CD14-positive monocyte (primary cell): ENCODE results near the gene LBX1. TPM values are rescaled to one million over a fixed set of nuclear protein-coding genes. Genes with fewer than 3 reads are reported as not detected.

Source experiments
- DNase-seq, 3 donors: peaks; one replicate each; pipeline ENCODE4 v3.0.0-alpha.2; 2011 to 2022
- H2AFZ ChIP-seq: 2 replicates; pipeline ENCODE4 v1.6.0; 2012; ENCODE audit warnings: mild to moderate bottlenecking, low read depth, low read length, inconsistent platforms; ENCODE audit not compliant: insufficient read depth, poor library complexity, severe bottlenecking
- H3K27ac ChIP-seq, 2 donors: 1 replicate in 1 of 2; 2 replicates in 1 of 2; pipeline ENCODE4 v1.5.1; 2012 to 2013; ENCODE audit warnings: low read length in 2 of 2, control low read depth in 1 of 2, inconsistent platforms in 1 of 2, low read depth in 1 of 2, mild to moderate bottlenecking in 1 of 2
- H3K27me3 ChIP-seq, 2 donors: one replicate each; pipeline versions ENCODE4 v1.6.0 to v1.6.1; 2011 to 2013; ENCODE audit warnings: low read length in 2 of 2; ENCODE audit not compliant: control insufficient read depth in 2 of 2, insufficient read depth in 2 of 2
- H3K36me3 ChIP-seq, 2 donors: replicated peaks in 1 of 2; 1 replicate in 1 of 2; 2 replicates in 1 of 2; pipeline versions ENCODE4 v1.5.1 to v1.6.1; 2012 to 2013; ENCODE audit warnings: low read length in 2 of 2, control low read depth in 1 of 2, inconsistent platforms in 1 of 2, mild to moderate bottlenecking in 1 of 2; ENCODE audit not compliant: insufficient read depth in 2 of 2, control insufficient read depth in 1 of 2
- H3K4me1 ChIP-seq, 2 donors: 1 replicate in 1 of 2; 2 replicates in 1 of 2; pipeline versions ENCODE4 v1.5.1 to v1.6.1; 2012 to 2013; ENCODE audit warnings: low read length in 2 of 2, control low read depth in 1 of 2, inconsistent platforms in 1 of 2, mild to moderate bottlenecking in 1 of 2, moderate library complexity in 1 of 2; ENCODE audit not compliant: insufficient read depth in 2 of 2, control insufficient read depth in 1 of 2
- H3K4me2 ChIP-seq: replicated peaks from 2 replicates; pipeline ENCODE3; 2012; ENCODE audit warnings: low read length, moderate library complexity, mild to moderate bottlenecking; ENCODE audit not compliant: poor library complexity, severe bottlenecking; ENCODE audit errors: extremely low read depth
- H3K4me3 ChIP-seq, 3 experiments: fragments of 200-600 bp in 1 of 3; sonication (generic) in 1 of 3; replicated peaks in 1 of 3; 1 replicate in 2 of 3; 2 replicates in 1 of 3; pipeline ENCODE4 v1.5.1; 2011 to 2013; ENCODE audit warnings: low read length in 3 of 3, mild to moderate bottlenecking in 3 of 3, control low read depth in 2 of 3, low read depth in 2 of 3, inconsistent platforms in 1 of 3, moderate library complexity in 1 of 3
- H3K79me2 ChIP-seq: 2 replicates; pipeline ENCODE4 v1.6.0; 2012; ENCODE audit warnings: mild to moderate bottlenecking, control low read depth, inconsistent platforms, low read length, moderate library complexity; ENCODE audit not compliant: insufficient read depth
- H3K9ac ChIP-seq: 2 replicates; pipeline ENCODE4 v1.6.0; 2017; ENCODE audit warnings: low read length, mild to moderate bottlenecking; ENCODE audit not compliant: insufficient read depth, poor library complexity, severe bottlenecking
- H3K9me3 ChIP-seq, 2 donors: replicated peaks in 1 of 2; 1 replicate in 1 of 2; 2 replicates in 1 of 2; pipeline versions ENCODE4 v1.5.1 to v1.6.1; 2012 to 2013; ENCODE audit warnings: low read length in 2 of 2, control low read depth in 1 of 2; ENCODE audit not compliant: control insufficient read depth in 1 of 2, insufficient read depth in 1 of 2
- H4K20me1 ChIP-seq: 2 replicates; pipeline ENCODE4 v1.6.0; 2012; ENCODE audit warnings: mild to moderate bottlenecking, low read length, control low read depth, moderate library complexity; ENCODE audit not compliant: insufficient read depth
- H3K27ac Mint-ChIP-seq, 7 donors: one replicate each; pipeline ENCODE4 v1.8.0; 2020; ENCODE audit warnings: mild to moderate bottlenecking in 7 of 7, mixed read lengths in 7 of 7, moderate library complexity in 6 of 7, inconsistent platforms in 2 of 7
- H3K27me3 Mint-ChIP-seq, 3 donors: one replicate each; pipeline ENCODE4 v1.8.0; 2021 to 2022; ENCODE audit warnings: low read depth in 3 of 3, mild to moderate bottlenecking in 3 of 3, mixed read lengths in 3 of 3, moderate library complexity in 3 of 3, inconsistent platforms in 1 of 3
- H3K36me3 Mint-ChIP-seq, 2 donors: one replicate each; pipeline ENCODE4 v1.8.0; 2020; ENCODE audit warnings: mixed read lengths in 2 of 2, inconsistent platforms in 1 of 2, mild to moderate bottlenecking in 1 of 2
- H3K4me1 Mint-ChIP-seq: one replicate; pipeline ENCODE4 v1.8.0; 2020; ENCODE audit warnings: mild to moderate bottlenecking, mixed read lengths
- H3K4me3 Mint-ChIP-seq, 2 donors: one replicate each; pipeline ENCODE4 v1.8.0; 2020; ENCODE audit warnings: mild to moderate bottlenecking in 2 of 2, mixed read lengths in 2 of 2, moderate library complexity in 1 of 2
- H3K9me3 Mint-ChIP-seq, 7 donors: one replicate each; pipeline ENCODE4 v1.8.0; 2020 to 2022; ENCODE audit warnings: mixed read lengths in 7 of 7, mild to moderate bottlenecking in 6 of 7, moderate library complexity in 6 of 7, inconsistent platforms in 2 of 7
- WGBS: methylation state at CpG from one replicate; pipeline ENCODE4 v1.1.5; 2013; ENCODE audit warnings: missing lambda C conversion rate; ENCODE audit not compliant: insufficient coverage; 5-methylcytosine and 5-hydroxymethylcytosine counted together
- intact Hi-C, 2 donors: fragments of 100-400 bp; cut with micrococcal nuclease; formaldehyde crosslinking; loops; one replicate each; pipeline versions ENCODE4 v1.15.0 to v1.15.1; 2023
- polyA plus RNA-seq, 3 donors: library from polyadenylated mRNA; depleted of rRNA in 1 of 3; unstranded in 2 of 3; stranded (reverse) in 1 of 3; fragments of 300-500 nt in 2 of 3; fragments of >200 nt in 1 of 3; fragmentation: Illumina TruSeq in 2 of 3; gene quantifications; 1 replicate in 2 of 3; 2 replicates in 1 of 3; pipeline ENCODE4 v1.2.3, GENCODE V29; 2012 to 2021
- TF ChIP-seq, protein P1 (sequence below): fragments of 200-600 bp; IDR thresholded peaks from one replicate; pipeline ENCODE4 v1.8.0; 2022; ENCODE audit warnings: antibody characterized with exemption, mild to moderate bottlenecking

The LBX1 gene
- polyA plus RNA-seq, 3 donors, result not detected

DNA sequence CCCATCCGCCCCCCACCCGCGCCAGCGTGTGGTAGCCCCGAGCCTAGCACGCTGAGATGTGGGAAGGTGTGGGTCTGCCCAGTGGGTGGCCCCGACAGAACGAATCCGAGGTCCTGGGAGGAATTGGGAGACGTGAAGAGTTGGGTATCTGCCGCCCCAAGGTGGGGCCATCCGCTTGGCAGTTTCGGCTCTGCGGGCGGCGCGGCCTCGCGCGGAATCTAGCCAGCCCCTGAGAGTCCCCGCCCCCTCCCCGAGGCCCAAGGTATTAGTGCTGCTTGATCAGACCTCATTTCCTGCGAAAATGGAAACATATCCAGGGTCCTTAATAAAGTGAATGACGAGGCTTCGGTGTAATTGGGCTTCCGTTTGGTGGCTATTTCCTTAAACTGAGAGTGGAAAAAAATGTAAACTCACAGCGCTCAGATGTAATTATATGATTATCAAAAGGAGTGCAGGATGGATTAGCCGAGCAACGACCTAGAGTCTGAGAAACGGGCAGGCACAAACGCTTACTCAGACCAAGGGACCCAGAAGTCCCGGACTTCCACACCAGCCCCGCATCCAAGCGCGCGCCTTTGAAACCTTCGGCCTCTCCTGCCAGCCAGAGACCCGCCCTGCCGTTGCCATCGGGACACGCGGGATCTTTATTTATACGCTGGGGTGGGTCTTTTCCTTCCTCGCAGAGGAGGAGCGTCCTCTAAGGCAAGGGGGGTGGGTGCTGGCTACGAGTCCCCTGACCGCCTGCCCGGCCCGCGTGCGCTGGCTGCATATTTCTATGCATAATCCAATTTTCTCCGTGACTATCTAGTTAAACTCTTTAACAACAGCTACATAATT is 12.8 kb downstream of the LBX1 start:
- TF ChIP-seq, protein P1, sequence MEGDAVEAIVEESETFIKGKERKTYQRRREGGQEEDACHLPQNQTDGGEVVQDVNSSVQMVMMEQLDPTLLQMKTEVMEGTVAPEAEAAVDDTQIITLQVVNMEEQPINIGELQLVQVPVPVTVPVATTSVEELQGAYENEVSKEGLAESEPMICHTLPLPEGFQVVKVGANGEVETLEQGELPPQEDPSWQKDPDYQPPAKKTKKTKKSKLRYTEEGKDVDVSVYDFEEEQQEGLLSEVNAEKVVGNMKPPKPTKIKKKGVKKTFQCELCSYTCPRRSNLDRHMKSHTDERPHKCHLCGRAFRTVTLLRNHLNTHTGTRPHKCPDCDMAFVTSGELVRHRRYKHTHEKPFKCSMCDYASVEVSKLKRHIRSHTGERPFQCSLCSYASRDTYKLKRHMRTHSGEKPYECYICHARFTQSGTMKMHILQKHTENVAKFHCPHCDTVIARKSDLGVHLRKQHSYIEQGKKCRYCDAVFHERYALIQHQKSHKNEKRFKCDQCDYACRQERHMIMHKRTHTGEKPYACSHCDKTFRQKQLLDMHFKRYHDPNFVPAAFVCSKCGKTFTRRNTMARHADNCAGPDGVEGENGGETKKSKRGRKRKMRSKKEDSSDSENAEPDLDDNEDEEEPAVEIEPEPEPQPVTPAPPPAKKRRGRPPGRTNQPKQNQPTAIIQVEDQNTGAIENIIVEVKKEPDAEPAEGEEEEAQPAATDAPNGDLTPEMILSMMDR, result no peak
- Histone ChIP-seq H3K27me3 (peaks cover 73 to 97% of the 10 kb centered on the region in 2 donors), H3K4me2 (no peak overlapping the region), H3K9ac (no peak overlapping the region), H2AFZ (no peak overlapping the region), H3K27ac (no peak overlapping the region), H3K9me3 (peaks cover 0 to 52% of the 10 kb centered on the region in 2 donors), H3K36me3 (no peaks in the 10 kb centered on the region), H3K4me1 (peaks cover 11 to 18% of the 10 kb centered on the region in 2 donors), H3K79me2 (no peaks in the 10 kb centered on the region), H4K20me1 (no peaks in the 10 kb centered on the region), H3K4me3 (no peak overlapping the region)
- no peak for DNase-seq
- WGBS, result 4% methylated on average over 41 of the region's 52 CpGs
- peaks cover 0 to 21% (median 10%) of the 10 kb centered on the region in 7 donors for H3K9me3 Mint-ChIP-seq
- peaks cover 26% of the 10 kb centered on the region for H3K4me1 Mint-ChIP-seq
- peaks cover 5 to 7% of the 10 kb centered on the region in 2 donors for H3K36me3 Mint-ChIP-seq
- H3K4me3 Mint-ChIP-seq, result peak overlapping the region in 1 of 2 donors; percentile 73
- intact Hi-C loops, result loop anchor here (10.0 kb wide), 2 partner anchors 228 to 558 kb away; partner anchors contain the start of gene FGF8 (in 1 of the 2)
- peaks cover 96 to 100% (median 99%) of the 10 kb centered on the region in 3 donors for H3K27me3 Mint-ChIP-seq
- H3K27ac Mint-ChIP-seq, result no peak overlapping the region

DNA sequence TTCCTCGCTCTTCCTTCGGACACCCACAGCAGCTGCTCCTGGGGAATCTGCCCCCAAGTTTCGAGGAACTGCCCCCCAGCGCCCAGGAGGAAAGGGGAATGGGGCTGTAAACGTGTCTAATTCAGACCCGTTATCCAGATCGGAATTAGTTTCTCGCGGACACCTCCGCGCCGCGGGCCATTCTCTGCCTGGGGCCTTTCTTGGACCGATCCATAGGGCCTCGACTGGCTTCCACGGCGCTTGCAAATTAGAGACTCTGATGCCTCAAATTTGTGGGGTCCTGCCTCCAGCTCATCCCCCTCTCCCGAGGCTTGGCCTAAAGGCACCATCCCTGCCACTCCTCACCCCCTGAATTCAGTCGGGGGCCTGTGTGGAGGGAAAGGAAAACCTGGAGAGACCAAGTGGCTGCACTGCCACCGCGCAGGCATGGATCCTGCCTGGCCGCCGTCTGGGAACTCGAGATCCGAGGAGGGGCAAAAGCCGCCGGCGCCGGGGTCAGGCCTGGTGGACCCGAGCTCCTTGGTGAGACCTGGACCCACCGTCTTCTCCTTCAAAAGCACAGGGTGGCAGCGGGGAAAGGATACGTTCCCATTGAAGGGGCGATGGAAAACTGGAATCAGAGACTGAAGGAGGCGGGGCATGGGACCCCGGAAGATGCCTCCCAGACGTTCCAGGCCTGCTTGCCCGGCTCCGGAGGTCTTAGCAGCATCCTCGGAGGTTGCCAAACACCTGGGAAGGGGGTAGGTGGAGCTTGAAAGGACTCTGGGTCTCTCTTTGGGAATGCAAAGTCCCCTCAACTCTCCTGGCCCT is 13.7 kb downstream of the LBX1 start:
- Histone ChIP-seq H3K4me3 (no peak overlapping the region), H3K79me2 (no peaks in the 10 kb centered on the region)

More for the DNA sequence above, 13.7 kb downstream of the LBX1 start:
- Mint-ChIP-seq H3K4me1 (peaks cover 26% of the 10 kb centered on the region), H3K9me3 (peaks cover 0 to 21% (median 10%) of the 10 kb centered on the region in 7 donors), H3K4me3 (peak overlapping the region in 1 of 2 donors; percentile 73), H3K27ac (no peak overlapping the region), H3K27me3 (peaks cover 95 to 99% (median 99%) of the 10 kb centered on the region in 3 donors), H3K36me3 (peaks cover 5 to 7% of the 10 kb centered on the region in 2 donors)
- Histone ChIP-seq H3K4me1 (peaks cover 11 to 18% of the 10 kb centered on the region in 2 donors), H3K4me2 (no peak overlapping the region), H2AFZ (no peak overlapping the region), H3K9ac (no peak overlapping the region), H3K36me3 (no peaks in the 10 kb centered on the region), H3K27ac (no peak overlapping the region), H4K20me1 (no peaks in the 10 kb centered on the region), H3K27me3 (peaks cover 70 to 96% of the 10 kb centered on the region in 2 donors), H3K9me3 (peaks cover 0 to 43% of the 10 kb centered on the region in 2 donors)
- no peak for DNase-seq
- TF ChIP-seq, protein P1, result no peak
- intact Hi-C loops, result loop anchor here (10.0 kb wide), 2 partner anchors 229 to 559 kb away; partner anchors contain the start of gene FGF8 (in 1 of the 2)
- WGBS, result 11% methylated on average over 35 of the region's 40 CpGs
